ENCODE results near the gene TIA1. TPM values are rescaled to one million over a fixed set of nuclear protein-coding genes. Genes with fewer than 3 reads are reported as not detected.

Gene TIA1
- total and polyA plus RNA-seq, 4 experiments from 2014 or later = 43.3 to 208 (median 126) TPM

DNA sequence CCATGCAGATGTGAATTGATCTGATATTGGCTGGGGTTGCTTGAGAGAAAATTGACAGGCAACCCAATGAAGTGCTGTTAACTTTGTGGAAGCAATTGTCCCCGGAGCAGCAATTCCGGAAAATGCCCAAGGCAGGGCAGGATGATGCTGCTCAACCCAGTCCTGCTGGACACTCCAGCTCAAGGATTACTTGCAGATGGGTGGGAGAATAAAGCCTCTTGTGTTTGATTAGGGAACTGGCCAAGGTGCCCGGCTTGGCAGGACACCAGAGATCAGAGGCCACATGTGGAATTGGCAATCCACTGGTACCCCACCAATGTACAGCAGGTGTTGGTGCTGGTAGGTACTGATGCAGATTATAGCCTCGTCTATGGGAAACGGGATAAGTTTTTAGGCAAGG is 45.3 kb downstream of the TIA1 start:
- Mint-ChIP-seq H3K4me1 (no peaks in the 10 kb centered on the region), H3K4me3 (no peak overlapping the region), H3K9me3 (no peaks in the 10 kb centered on the region), H3K27ac (no peak overlapping the region), H3K36me3 (no peaks in the 10 kb centered on the region), H3K27me3 (no peaks in the 10 kb centered on the region)
- Histone ChIP-seq H3K9me3 (ENCODE audit: control insufficient read depth in 1 of 2, low read length in 2 of 2) (no peaks in the 10 kb centered on the region), H3K36me3 (ENCODE audit: insufficient read depth, low read length) (no peaks in the 10 kb centered on the region), H3K27me3 (ENCODE audit: insufficient read depth, low read length) (no peaks in the 10 kb centered on the region), H3K27ac (ENCODE audit: low read depth, low read length) (no peak overlapping the region), H3K4me3 (ENCODE audit: low read length in 2 of 2) (no peak overlapping the region), H3K4me1 (ENCODE audit: insufficient read depth, low read length) (no peaks in the 10 kb centered on the region)
- ChIA-PET POLR2A (ENCODE audit: partially characterized antibody) (no interaction called here), CTCF (ENCODE audit: partially characterized antibody) (no interaction called here)
- DNase-seq = no peak
- intact Hi-C loops (cut with micrococcal nuclease) = no loop called here

GRCh38 chr2:70202236-70202806 is 46.1 kb downstream of the TIA1 start:
- Mint-ChIP-seq H3K36me3 (no peaks in the 10 kb centered on the region), H3K9me3 (no peaks in the 10 kb centered on the region), H3K4me3 (no peak overlapping the region), H3K27me3 (no peaks in the 10 kb centered on the region), H3K27ac (peak overlapping the region in 1 of 7 donors; percentile 48), H3K4me1 (no peaks in the 10 kb centered on the region)
- H3K9me3 ChIP-seq (ENCODE audit: control insufficient read depth in 1 of 2, low read length in 2 of 2) = no peaks in the 10 kb centered on the region
- H3K4me3 ChIP-seq (ENCODE audit: low read length in 2 of 2) = no peak overlapping the region
- POLR2A ChIA-PET (ENCODE audit: partially characterized antibody) = interaction anchor here (2.5 kb wide), 1 partner anchor 12 kb away, joined by 14 read pairs; the partner anchor contains the start of gene C2orf42
- H3K36me3 ChIP-seq (ENCODE audit: insufficient read depth, low read length) = no peaks in the 10 kb centered on the region
- no peak overlapping the region for H3K27ac ChIP-seq (ENCODE audit: low read depth, low read length)
- no peaks in the 10 kb centered on the region for H3K4me1 ChIP-seq (ENCODE audit: insufficient read depth, low read length)
- DNase-seq = no peak
- intact Hi-C loops (cut with micrococcal nuclease) = no loop called here
- no peaks in the 10 kb centered on the region for H3K27me3 ChIP-seq (ENCODE audit: insufficient read depth, low read length)
- CTCF ChIA-PET (ENCODE audit: partially characterized antibody) = no interaction called here

DNA sequence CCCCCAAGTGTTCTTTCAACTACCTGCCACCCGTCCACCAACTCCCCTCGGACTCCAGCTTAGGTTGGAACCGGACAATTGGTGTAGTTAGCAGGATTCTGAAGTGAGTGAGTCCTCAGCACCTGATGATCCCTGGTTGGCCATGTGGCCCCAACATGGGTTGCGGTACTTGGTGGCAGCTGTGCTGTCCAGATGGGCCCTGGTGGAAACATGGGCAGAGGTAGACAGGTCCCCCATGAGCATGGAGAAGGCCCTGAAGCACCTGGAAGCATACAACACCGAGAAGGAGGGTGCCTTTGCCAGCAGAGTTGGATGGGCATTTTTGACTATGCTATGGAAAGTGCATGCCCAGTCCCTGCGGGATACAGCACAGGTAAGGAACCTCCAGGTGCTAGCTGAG is 46.6 kb downstream of the TIA1 start:
- H3K4me3 Mint-ChIP-seq = no peak overlapping the region
- Histone ChIP-seq H3K27ac (ENCODE audit: low read depth, low read length) (no peak overlapping the region), H3K4me3 (ENCODE audit: low read length in 2 of 2) (no peak overlapping the region), H3K9me3 (ENCODE audit: control insufficient read depth in 1 of 2, low read length in 2 of 2) (no peaks in the 10 kb centered on the region), H3K27me3 (ENCODE audit: insufficient read depth, low read length) (no peaks in the 10 kb centered on the region), H3K36me3 (ENCODE audit: insufficient read depth, low read length) (no peaks in the 10 kb centered on the region), H3K4me1 (ENCODE audit: insufficient read depth, low read length) (no peaks in the 10 kb centered on the region)
- ChIA-PET POLR2A (ENCODE audit: partially characterized antibody) (interaction anchor here (2.5 kb wide), 1 partner anchor 12 kb away, joined by 14 read pairs; the partner anchor contains the start of gene C2orf42), CTCF (ENCODE audit: partially characterized antibody) (interaction anchor here (1.1 kb wide), 1 partner anchor 10 kb away, joined by 4 read pairs; the partner anchor contains the start of gene C2orf42)
- no peak for DNase-seq
- no peaks in the 10 kb centered on the region for H3K36me3 Mint-ChIP-seq
- no peaks in the 10 kb centered on the region for H3K27me3 Mint-ChIP-seq
- intact Hi-C loops (cut with micrococcal nuclease) = no loop called here
- H3K9me3 Mint-ChIP-seq = no peaks in the 10 kb centered on the region
- H3K27ac Mint-ChIP-seq = no peak overlapping the region
- no peaks in the 10 kb centered on the region for H3K4me1 Mint-ChIP-seq

GRCh38 chr2:70201225-70201768 is 47.1 kb downstream of the TIA1 start:
- no peaks in the 10 kb centered on the region for H3K36me3 ChIP-seq (ENCODE audit: insufficient read depth, low read length)
- H3K4me1 ChIP-seq (ENCODE audit: insufficient read depth, low read length) = no peaks in the 10 kb centered on the region
- H3K4me3 ChIP-seq (ENCODE audit: low read length in 2 of 2) = no peak overlapping the region
- no peaks in the 10 kb centered on the region for H3K27me3 ChIP-seq (ENCODE audit: insufficient read depth, low read length)
- no peak for DNase-seq
- H3K36me3 Mint-ChIP-seq = no peaks in the 10 kb centered on the region
- POLR2A ChIA-PET (ENCODE audit: partially characterized antibody) = interaction anchor here (2.5 kb wide), 1 partner anchor 11 kb away, joined by 14 read pairs; the partner anchor contains the start of gene C2orf42
- H3K4me3 Mint-ChIP-seq = no peak overlapping the region
- no peak overlapping the region for H3K27ac Mint-ChIP-seq
- no peaks in the 10 kb centered on the region for H3K4me1 Mint-ChIP-seq
- intact Hi-C loops (cut with micrococcal nuclease) = no loop called here
- H3K27ac ChIP-seq (ENCODE audit: low read depth, low read length) = no peak overlapping the region
- CTCF ChIA-PET (ENCODE audit: partially characterized antibody) = interaction anchor here (1.1 kb wide), 1 partner anchor 10 kb away, joined by 4 read pairs; the partner anchor contains the start of gene C2orf42
- no peaks in the 10 kb centered on the region for H3K9me3 Mint-ChIP-seq
- H3K9me3 ChIP-seq (ENCODE audit: control insufficient read depth in 1 of 2, low read length in 2 of 2) = no peaks in the 10 kb centered on the region
- no peaks in the 10 kb centered on the region for H3K27me3 Mint-ChIP-seq

GRCh38 chr2:70199320-70199864 is 49.0 kb downstream of the TIA1 start:
- Histone ChIP-seq H3K27me3 (ENCODE audit: insufficient read depth, low read length) (no peaks in the 10 kb centered on the region), H3K4me1 (ENCODE audit: insufficient read depth, low read length) (no peaks in the 10 kb centered on the region), H3K36me3 (ENCODE audit: insufficient read depth, low read length) (no peaks in the 10 kb centered on the region), H3K4me3 (ENCODE audit: low read length in 2 of 2) (no peak overlapping the region), H3K27ac (ENCODE audit: low read depth, low read length) (no peak overlapping the region), H3K9me3 (ENCODE audit: control insufficient read depth in 1 of 2, low read length in 2 of 2) (no peaks in the 10 kb centered on the region)
- DNase-seq = no peak
- CTCF ChIA-PET (ENCODE audit: partially characterized antibody) = interaction anchor here (1.0 kb wide), 1 partner anchor 9 kb away, joined by 3 read pairs; the partner anchor contains the start of gene C2orf42
- Mint-ChIP-seq H3K9me3 (no peaks in the 10 kb centered on the region), H3K36me3 (no peaks in the 10 kb centered on the region), H3K27me3 (peaks cover 0 to 1% of the 10 kb centered on the region in 2 donors), H3K27ac (no peak overlapping the region), H3K4me3 (no peak overlapping the region), H3K4me1 (no peaks in the 10 kb centered on the region)
- POLR2A ChIA-PET (ENCODE audit: partially characterized antibody) = interaction anchor here (2.5 kb wide), 1 partner anchor 9 kb away, joined by 14 read pairs; the partner anchor contains the start of gene C2orf42
- intact Hi-C loops (cut with micrococcal nuclease) = no loop called here

DNA sequence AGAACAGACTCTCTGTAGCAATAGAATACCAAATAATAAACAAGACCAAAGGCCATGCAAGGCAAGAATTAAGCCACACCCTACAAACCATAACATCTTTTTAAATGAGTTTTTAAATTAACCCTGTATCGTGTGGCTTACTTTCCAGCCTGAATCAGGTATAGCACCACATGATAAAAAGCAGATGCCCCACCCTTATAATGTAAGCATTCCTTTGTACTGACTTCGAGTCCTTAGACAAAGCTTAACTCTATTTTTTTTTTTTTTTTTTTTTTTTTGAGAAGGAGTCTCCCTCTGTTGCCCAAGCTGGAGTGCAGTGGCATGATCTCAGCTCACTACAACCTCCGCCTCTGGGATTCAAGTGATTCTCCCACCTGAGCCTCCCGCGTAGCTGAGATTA is 55.9 kb downstream of the TIA1 start:
- no peak for DNase-seq
- Mint-ChIP-seq H3K4me1 (peaks cover 15 to 25% (median 20%) of the 10 kb centered on the region in 4 donors), H3K27me3 (peaks cover 1% of the 10 kb centered on the region in 2 donors), H3K9me3 (peaks cover 0 to 2% (median 0%) of the 10 kb centered on the region in 8 donors), H3K27ac (peak overlapping the region in 3 of 7 donors; percentile 35 to 66 (median 62)), H3K4me3 (no peak overlapping the region), H3K36me3 (peaks cover 0 to 6% of the 10 kb centered on the region in 2 donors)
- POLR2A ChIA-PET (ENCODE audit: partially characterized antibody) = interaction anchor here (1.3 to 2.4 kb wide), 3 partner anchors 50 to 110 kb away, joined by 3 to 43 read pairs (median 4); partner anchors contain the start of genes FAM136A and PCYOX1
- peaks cover 15% of the 10 kb centered on the region for H3K4me1 ChIP-seq (ENCODE audit: insufficient read depth, low read length)
- intact Hi-C loops (cut with micrococcal nuclease) = loop anchor here (5.0 kb wide), 1 partner anchor 805 kb away; the partner anchor contains the start of gene GFPT1
- H3K9me3 ChIP-seq (ENCODE audit: control insufficient read depth in 1 of 2, low read length in 2 of 2) = no peaks in the 10 kb centered on the region
- H3K27ac ChIP-seq (ENCODE audit: low read depth, low read length) = no peak overlapping the region
- H3K4me3 ChIP-seq (ENCODE audit: low read length in 2 of 2) = no peak overlapping the region
- no peaks in the 10 kb centered on the region for H3K27me3 ChIP-seq (ENCODE audit: insufficient read depth, low read length)
- CTCF ChIA-PET (ENCODE audit: partially characterized antibody) = interaction anchor here (2.3 to 3.8 kb wide), 2 partner anchors 65 to 279 kb away, joined by 5 to 35 read pairs; partner anchors contain the start of genes MXD1 and PCYOX1
- H3K36me3 ChIP-seq (ENCODE audit: insufficient read depth, low read length) = no peaks in the 10 kb centered on the region

DNA sequence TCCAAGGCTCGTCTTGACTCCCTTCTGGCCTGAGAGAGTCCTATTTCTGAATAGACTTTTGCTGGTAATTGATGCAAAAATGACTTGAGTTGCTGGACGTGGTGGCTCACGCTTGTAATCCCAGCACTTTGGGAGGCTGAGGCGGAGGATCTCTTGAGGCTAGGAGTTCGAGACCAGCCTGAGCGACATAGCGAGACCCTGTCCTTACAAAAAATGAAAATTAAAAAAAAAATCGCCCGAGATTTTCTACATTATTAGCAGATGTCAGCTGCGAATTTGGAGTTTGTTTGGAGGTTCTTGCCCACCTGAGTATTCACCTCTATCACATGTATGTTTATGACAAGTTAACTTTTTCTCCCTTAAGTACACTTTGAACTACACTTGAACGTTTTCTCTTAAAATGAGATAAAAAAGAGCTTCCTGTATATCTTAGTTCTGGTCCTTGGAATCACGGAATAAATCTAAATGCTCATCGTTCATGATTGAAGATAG is 57.1 kb downstream of the TIA1 start:
- H3K27me3 ChIP-seq (ENCODE audit: insufficient read depth, low read length) = no peaks in the 10 kb centered on the region
- H3K27ac ChIP-seq (ENCODE audit: low read depth, low read length) = peak overlapping the region; percentile 81
- Mint-ChIP-seq H3K36me3 (peaks cover 0 to 6% of the 10 kb centered on the region in 2 donors), H3K9me3 (peaks cover 0 to 2% (median 0%) of the 10 kb centered on the region in 8 donors), H3K4me3 (peak overlapping the region; percentile 90 to 98 (median 96)), H3K4me1 (peaks cover 15 to 25% (median 20%) of the 10 kb centered on the region in 4 donors), H3K27me3 (peaks cover 1% of the 10 kb centered on the region in 2 donors), H3K27ac (peak overlapping the region; percentile 98 to 100 (median 99))
- no peaks in the 10 kb centered on the region for H3K36me3 ChIP-seq (ENCODE audit: insufficient read depth, low read length)
- peak overlapping the region in 1 of 2 donors; percentile 96 for H3K4me3 ChIP-seq (ENCODE audit: low read length in 2 of 2)
- intact Hi-C loops (cut with micrococcal nuclease) = loop anchor here (1.0 to 5.0 kb wide), 6 partner anchors 49 to 804 kb away; partner anchors contain the start of genes GFPT1, GMCL1 and PCYOX1
- H3K9me3 ChIP-seq (ENCODE audit: control insufficient read depth in 1 of 2, low read length in 2 of 2) = no peaks in the 10 kb centered on the region
- DNase-seq = no peak
- ChIA-PET CTCF (ENCODE audit: partially characterized antibody) (interaction anchor here (0.7 to 3.8 kb wide), 17 partner anchors 8 to 754 kb away, joined by 3 to 35 read pairs (median 4); partner anchors contain the start of genes FAM136A, GMCL1, MXD1 and NFU1), POLR2A (ENCODE audit: partially characterized antibody) (interaction anchor here (0.6 to 2.9 kb wide), 50 partner anchors 9 to 753 kb away, joined by 3 to 85 read pairs (median 4); partner anchors contain the start of genes AAK1, ANXA4, FAM136A and MXD1)
- peaks cover 15% of the 10 kb centered on the region for H3K4me1 ChIP-seq (ENCODE audit: insufficient read depth, low read length)

All from CD4-positive, alpha-beta memory T cell (primary cell).